RCC 7860 (cell line): Measurements from ENCODE around the gene WWOX.

Experiments used
- DNase-seq: peaks from one replicate; pipeline ENCODE4 v3.0.0-alpha.2; 2015; ENCODE audit warnings: low spot score
- FAIRE-seq: peaks from 2 replicates; lab custom pipeline; 2012; peaks lifted over from hg19 to GRCh38; lab: Jason Lieb, UNC

The WWOX gene

DNA sequence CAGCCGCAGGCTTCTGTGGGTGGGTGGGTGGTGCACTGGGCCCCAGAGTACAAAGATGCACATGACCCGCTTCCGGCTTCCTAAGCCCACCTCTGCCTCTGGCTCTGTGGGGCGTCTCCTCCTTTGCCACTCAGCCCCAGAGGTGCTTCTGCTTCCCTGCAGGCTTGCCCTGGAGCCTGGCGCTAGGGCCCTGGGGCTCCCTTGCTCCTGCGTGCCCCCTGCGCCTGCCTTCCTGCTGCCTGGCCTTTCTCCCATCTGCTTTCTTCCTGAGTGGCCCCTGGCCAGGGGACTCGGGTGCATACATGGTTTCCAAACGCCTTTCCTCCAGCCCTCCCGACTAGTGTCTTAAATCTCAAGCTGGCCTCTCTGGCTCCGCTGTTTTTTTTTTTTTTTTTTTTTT, 3.4 kb downstream of the WWOX start:
- DNase-seq (no peak), FAIRE-seq (no peak)

DNA sequence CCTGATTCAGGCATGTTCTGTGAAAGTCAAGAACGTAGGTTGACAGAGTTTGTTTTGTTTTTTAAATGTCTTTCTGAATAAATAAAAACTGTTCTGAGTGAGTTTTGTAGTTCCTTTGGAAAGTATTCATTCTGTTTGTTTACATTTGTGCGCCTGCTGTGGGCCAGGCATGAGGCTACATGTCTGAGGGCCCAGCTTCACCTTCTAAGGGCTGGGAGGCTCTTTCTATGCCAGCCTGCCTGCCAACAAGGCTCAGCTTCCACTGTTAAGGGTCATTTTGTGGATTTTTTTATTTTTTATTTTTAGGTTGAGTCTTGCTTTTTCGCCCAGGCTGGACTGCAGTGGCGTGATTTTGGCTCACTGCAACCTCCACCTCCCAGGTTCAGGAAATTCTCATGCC, 6.1 kb downstream of the WWOX start:
- no peak for FAIRE-seq

DNA sequence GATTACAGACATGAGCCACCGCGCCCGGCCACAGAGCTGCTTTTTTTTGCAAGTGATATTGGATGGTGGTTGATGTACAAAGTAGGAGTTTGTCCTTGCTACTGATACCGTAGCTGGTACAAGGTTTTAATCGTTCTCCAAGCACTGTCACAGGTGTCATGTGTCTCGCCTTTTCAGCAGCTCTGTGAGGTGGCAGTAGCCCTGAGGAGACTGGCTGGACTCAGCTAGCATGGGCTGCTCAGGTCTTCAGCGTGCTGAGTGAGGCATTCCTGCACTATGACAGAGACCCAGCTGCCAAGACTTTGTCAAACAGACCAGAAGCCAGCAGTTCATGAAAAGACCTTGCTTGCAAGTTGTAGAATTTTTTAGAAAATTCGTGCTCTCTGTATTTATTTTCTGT, 7.2 kb downstream of the WWOX start:
- no peak for FAIRE-seq

More for the DNA sequence above, 6.1 kb downstream of the WWOX start:
- no peak for DNase-seq

GRCh38 chr16:78108451-78108850, 9.0 kb downstream of the WWOX start:
- DNase-seq = no peak
- FAIRE-seq = no peak

More for the DNA sequence above, 7.2 kb downstream of the WWOX start:
- DNase-seq = no peak

- DNase-seq = no peak
- no peak for FAIRE-seq
These were observed 13.8 kb downstream of the WWOX start for GRCh38 chr16:78113258-78113657.

GRCh38 chr16:78115659-78116058, 16.2 kb downstream of the WWOX start:
- no peak for DNase-seq
- FAIRE-seq = no peak

DNA sequence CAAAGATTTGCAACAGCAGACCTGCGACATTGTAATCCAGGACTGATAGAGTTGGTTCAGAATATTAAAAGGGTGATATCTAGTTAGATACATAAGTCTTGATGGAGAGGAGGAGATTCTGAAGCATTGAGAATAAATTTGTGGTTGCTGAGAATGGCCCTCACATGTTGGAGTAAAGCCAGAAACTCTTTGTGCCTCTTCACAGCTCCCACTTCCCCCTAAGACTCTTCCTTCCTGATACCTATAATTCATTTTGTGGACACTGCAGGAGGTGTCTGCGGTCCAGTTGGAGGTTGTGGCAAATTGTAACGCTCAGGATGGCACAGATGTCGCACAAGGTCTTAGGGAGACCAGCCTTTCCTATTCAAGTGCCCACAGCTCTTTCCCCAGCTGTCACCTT, 17.5 kb downstream of the WWOX start:
- no peak for FAIRE-seq
- no peak for DNase-seq

DNA sequence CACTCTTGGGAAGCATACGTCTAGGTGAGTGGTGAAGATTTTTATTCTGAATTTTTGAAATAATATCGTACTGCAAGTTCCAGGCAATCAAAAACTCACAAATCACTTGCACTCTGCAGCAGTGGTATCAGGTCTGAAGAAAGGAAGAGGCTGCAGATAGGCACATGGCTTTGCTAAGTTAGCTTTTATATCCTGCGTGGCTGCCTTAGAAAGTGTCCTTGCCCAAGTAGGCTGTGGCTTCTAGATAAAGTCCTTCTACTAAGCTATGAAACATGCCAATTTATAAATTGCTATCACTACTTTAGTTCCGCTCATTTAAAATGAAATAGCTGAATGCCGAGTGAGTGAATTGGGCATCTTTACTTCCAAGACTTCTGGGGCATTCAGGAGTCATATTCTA, 17.9 kb downstream of the WWOX start:
- no peak for FAIRE-seq
- DNase-seq = no peak

GRCh38 chr16:78118469-78119025, 19.1 kb downstream of the WWOX start:
- DNase-seq (no peak), FAIRE-seq (no peak)

DNA sequence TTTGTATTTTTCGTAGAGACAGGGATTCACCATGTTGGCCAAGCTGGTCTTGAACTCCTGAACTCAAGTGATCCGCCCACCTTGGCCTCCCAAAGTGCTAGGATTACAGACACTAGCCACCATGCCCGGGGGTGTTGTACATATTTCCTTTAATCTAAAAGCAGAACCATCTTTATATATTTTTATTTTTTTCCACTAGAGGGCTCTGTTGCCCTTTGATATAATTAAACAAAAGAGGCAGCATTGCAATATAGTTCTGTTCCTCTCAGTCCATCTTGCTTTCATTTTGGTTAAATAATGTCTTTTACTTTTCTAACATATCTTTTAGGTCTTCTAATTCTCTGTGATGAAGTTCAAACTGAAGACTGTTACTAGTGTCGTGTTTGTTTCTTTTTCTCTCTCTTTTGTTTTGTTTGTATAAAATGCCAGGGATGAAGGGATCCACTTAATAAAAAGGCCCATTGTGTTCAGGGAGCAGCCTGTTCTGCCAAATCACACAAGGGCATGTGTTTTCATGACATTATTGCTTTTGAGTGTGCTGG, 23.4 kb downstream of the WWOX start:
- DNase-seq (peak; percentile 57), FAIRE-seq (peak; percentile 82)

DNA sequence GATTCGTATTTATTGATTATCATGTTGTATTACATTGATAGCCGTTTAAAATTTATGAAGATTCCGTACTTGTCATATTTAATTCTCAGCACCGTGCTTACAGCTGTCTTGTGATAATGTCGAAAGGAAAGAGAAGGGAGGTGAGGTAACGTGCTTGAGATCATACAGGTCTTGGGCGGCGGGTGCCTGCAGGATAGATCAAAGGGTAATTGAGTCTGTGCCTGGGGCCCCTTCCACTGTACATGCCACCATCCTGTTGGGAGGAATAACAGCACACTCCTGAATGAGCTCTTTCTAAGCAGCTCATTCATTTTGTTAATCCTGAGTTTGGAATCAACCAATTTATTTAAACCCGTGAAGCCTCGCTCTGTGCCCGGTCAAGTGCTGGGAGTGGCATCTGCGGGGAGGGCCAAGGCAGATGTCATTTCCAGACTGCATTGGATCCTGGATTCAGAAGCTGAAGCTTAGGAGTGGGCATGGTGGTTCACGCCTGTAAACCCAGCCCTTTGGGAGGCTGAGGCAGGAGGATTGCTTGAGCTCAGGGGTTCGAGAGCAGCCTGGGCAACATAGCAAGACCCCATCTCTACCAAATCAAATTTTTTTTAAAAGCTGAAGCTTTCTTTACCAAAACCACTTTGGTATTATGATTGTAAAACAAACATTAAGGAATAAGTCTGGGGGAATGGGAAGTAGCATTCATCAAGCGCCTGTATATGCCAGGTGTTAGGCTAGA, 25.8 kb downstream of the WWOX start:
- DNase-seq (no peak), FAIRE-seq (no peak)

DNA sequence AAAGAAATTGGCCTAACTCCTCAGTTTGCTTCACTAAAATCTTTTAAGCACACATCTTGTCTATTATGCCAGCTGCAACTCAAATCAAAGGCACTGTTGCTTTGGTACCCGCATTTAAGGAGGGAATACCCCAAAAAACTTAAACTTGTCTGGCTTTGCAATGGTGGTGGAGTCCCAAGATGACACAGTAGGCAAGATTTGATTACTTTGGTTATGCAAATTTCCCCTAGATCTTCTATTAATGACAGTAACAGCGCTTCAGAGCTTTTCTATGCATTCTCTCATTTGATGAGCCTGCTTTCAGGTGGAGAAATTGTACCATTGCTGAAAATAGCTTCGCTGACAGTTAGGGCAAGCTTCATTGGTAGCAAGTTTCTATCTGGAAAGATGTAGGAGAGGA, 27.2 kb downstream of the WWOX start:
- no peak for DNase-seq
- FAIRE-seq = no peak

- FAIRE-seq = no peak
- DNase-seq = no peak
These were observed 27.7 kb downstream of the WWOX start for GRCh38 chr16:78127130-78127529.

DNA sequence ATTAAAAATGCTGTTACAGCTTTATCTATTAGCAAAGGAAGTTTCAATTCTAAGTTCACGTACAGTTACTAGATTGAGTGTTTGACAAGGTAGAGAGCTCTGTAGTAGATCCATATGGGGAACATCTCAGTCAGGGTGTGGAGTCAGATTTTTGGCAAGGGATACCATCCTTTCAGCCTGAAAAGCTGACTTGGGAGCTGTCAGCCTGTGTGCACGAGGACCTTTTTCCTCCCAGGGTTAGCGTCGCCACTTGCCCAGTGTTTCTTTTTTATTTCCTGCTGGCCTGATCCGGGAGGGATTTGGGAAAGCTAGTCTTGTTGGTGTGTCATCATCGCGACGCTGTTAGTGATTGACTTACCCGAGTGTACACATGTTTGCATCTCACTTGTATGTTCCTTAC, 29.5 kb downstream of the WWOX start:
- no peak for FAIRE-seq
- DNase-seq = no peak

DNA sequence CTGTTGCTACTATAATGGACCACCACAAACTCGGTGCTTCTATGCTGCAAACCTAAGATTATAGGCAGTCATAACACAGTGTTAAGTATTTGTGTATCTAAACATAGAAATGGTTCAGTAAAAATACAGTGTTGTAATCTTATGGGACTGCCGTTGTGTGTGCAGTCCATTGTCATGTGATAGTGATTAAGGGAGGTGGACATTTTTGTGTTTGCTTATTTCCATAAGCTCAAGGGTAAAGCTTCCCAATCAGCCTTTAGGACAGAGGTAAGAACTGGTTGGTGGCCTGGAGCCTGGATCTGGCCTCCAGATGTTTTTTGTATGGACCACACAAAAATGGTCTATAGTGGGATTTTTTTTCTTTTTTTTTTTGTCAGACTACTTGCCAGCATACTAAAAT, 29.9 kb downstream of the WWOX start:
- FAIRE-seq (no peak), DNase-seq (no peak)

- DNase-seq = no peak
- no peak for FAIRE-seq
These were observed 30.7 kb downstream of the WWOX start for GRCh38 chr16:78130083-78130608.

DNA sequence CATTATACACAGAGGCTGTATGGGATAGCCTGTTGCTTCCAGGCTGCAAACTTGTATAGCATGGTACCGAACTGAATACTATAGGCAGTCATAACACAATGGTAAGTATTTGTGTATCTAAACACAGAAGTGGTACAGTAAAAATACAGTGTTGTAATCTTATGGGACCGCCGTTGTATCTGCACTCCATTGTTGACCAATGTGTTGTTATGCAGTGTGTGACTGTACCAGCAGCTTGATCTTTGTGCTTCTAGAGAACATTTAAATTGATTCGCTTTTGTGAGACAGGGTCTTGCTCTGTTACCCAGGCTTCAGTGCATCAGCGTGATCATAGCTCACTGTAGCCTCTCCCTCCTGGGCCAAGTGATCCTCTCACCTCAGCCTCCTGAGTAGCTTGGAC, 31.5 kb downstream of the WWOX start:
- no peak for DNase-seq
- FAIRE-seq = no peak

DNA sequence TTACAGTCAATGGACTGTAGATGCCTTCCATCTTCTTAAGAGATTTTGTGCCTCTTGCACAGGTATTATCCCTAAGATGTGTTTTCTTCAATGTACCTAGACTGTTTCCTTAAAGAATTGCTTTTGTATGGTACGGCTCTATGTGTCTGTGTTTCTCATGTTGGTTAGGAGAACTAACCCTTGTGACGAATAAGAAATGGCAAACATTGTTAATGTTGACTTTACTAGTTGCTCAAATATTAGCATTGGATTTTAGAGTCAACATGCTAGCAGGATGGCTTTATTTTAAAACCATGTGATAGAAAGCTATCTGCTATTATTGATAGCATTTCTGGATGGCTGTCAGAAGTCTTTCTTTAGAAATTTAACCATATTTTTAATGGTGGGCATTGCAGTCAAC, 34.5 kb downstream of the WWOX start:
- no peak for FAIRE-seq
- no peak for DNase-seq

- no peak for FAIRE-seq
These were observed 35.6 kb downstream of the WWOX start for GRCh38 chr16:78134944-78135619.

GRCh38 chr16:78137179-78137578, 37.7 kb downstream of the WWOX start:
- FAIRE-seq (no peak), DNase-seq (no peak)

More at GRCh38 chr16:78134944-78135619, 35.6 kb downstream of the WWOX start:
- DNase-seq = no peak

DNA sequence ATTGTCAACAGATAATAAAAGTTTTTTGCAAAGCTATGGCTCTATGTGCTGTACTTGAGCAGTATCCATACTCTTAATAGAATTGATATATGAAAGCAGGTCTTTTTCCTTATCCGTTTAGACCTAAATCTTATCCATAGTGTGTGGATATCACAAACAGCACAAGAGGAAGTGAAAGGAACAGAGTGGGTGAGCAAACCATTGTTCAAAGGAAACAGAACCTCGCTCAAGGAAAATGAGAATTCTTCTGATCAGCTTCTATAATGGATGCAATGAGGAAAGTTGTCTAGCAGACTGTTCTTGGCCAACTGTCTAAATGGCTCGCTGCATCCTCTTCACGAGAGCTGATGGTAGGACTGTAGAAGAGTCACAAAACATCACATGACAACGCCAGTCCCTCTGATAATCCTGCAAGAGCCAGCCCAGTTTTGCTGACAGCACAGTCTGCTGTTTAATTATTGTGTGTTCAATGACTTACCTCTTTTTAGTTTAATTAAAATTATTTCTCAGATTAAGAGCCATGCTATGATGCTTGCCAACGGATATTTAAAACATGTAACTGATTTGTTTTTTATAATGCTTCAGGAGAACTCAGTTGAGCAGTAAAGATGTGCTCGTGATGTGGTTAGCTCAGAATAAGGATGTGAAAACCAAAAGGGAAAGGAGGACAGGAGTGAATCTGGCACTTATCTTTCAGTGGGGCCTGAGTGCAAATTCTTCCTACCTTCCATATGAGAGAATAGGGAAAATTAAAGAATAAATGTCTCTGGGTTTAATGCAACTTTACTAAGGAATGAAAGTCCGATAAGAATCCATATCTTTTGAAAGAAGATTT, 38.5 kb downstream of the WWOX start:
- FAIRE-seq (no peak), DNase-seq (no peak)
